Smooth muscle cell (in vitro differentiated cells): ENCODE data around the gene TRIOBP. TPM values are rescaled to one million over a fixed set of nuclear protein-coding genes. Genes with fewer than 3 reads are reported as not detected.

ENCODE experiments used
- DNase-seq: peaks from one replicate; lab custom pipeline; 2025; ENCODE audit not compliant: unreplicated experiment; lab: John Stamatoyannopoulos, UW
- H2AFZ ChIP-seq: fragments of 200-600 bp; sonication (generic); 2 replicates; pipeline ENCODE4 v1.6.0; 2016; ENCODE audit warnings: antibody characterized with exemption, low read depth, mild to moderate bottlenecking
- H3F3A ChIP-seq: fragments of 200-600 bp; sonication (generic); 2 replicates; pipeline ENCODE4 v1.6.0; 2017; ENCODE audit warnings: antibody characterized with exemption, low read depth
- H3K27ac ChIP-seq: fragments of 200-600 bp; sonication (generic); 2 replicates; pipeline ENCODE4 v1.5.1; 2016; ENCODE audit warnings: low read depth, mild to moderate bottlenecking
- H3K27me3 ChIP-seq: fragments of 200-600 bp; sonication (generic); 2 replicates; pipeline ENCODE4 v1.6.1; 2016; ENCODE audit warnings: low read depth, mild to moderate bottlenecking
- H3K36me3 ChIP-seq: fragments of 200-600 bp; sonication (generic); 2 replicates; pipeline ENCODE4 v1.5.1; 2016; ENCODE audit warnings: low read depth
- H3K4me1 ChIP-seq: fragments of 200-600 bp; sonication (generic); 2 replicates; pipeline ENCODE4 v1.5.1; 2016; ENCODE audit warnings: low read depth
- H3K4me2 ChIP-seq: fragments of 200-600 bp; sonication (generic); 2 replicates; pipeline ENCODE4 v1.6.0; 2016; ENCODE audit warnings: mild to moderate bottlenecking
- H3K4me3 ChIP-seq: fragments of 200-600 bp; sonication (generic); 2 replicates; pipeline ENCODE4 v1.5.1; 2016; ENCODE audit warnings: mild to moderate bottlenecking
- H3K79me2 ChIP-seq: fragments of 200-600 bp; sonication (generic); 2 replicates; pipeline ENCODE4 v1.6.0; 2016; ENCODE audit warnings: low read depth, mild to moderate bottlenecking
- H3K9ac ChIP-seq: fragments of 200-600 bp; sonication (generic); 2 replicates; pipeline ENCODE4 v1.6.0; 2016; ENCODE audit warnings: low read depth
- H3K9me3 ChIP-seq: fragments of 200-600 bp; sonication (generic); replicated peaks from 2 replicates; pipeline ENCODE4 v1.5.1; 2016; ENCODE audit warnings: low read depth
- H4K20me1 ChIP-seq: fragments of 200-600 bp; sonication (generic); 2 replicates; pipeline ENCODE4 v1.6.0; 2016; ENCODE audit warnings: low read depth
- WGBS: methylation state at CpG from one replicate; pipeline ENCODE4 v1.1.7; 2016; ENCODE audit warnings: low lambda C conversion rate; 5-methylcytosine and 5-hydroxymethylcytosine counted together
- polyA plus RNA-seq: library from polyadenylated mRNA; unstranded; fragments of >200 nt; fragmentation: Nextera tagmentation; extraction: Ambion mirVana; gene quantifications from 2 replicates; pipeline ENCODE4 v1.2.1, GENCODE V29; 2016
- total RNA-seq: library from RNA; depleted of rRNA; stranded (reverse); fragments of >200 nt; gene quantifications from 2 replicates; pipeline ENCODE4 v1.2.3, GENCODE V29; 2014
- TF ChIP-seq, protein P1 (sequence below): fragments of 200-600 bp; sonication (generic); IDR thresholded peaks from 2 replicates; pipeline ENCODE4 v1.5.1; 2017; ENCODE audit warnings: borderline replicate concordance, mild to moderate bottlenecking, antibody characterized with exemption; ENCODE audit not compliant: insufficient read depth, poor library complexity, severe bottlenecking

The TRIOBP gene
- total and polyA plus RNA-seq, 2 experiments from 2014 or later = 44.6 to 95.8 TPM

DNA sequence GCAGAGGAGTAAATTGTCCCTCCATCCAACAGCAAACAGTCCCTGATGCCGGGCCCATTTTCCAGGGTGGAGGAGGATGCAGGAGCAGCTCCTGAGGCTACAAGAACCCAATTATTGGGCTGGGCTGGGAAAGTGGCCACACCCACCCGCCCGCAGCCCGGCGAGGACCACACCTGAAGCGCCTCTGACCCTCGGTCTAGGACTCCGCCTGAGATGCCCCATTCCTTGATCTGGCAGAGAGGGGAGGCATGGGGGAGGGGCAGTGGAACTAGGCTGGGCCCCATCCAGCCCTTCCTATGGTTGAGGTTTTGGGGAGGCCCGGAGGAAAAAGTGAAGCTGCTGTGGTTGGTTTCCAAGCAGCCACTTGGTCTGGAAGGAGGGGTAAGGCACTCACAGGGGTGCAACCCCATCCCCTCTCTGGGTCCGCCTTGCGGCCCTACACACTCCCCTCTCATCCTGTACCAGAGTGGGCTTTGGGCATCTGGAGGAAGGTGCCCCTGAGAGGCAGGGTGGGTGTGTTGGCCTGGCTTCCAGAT, 23.9 kb upstream of the TRIOBP start:
- no peak for DNase-seq
- H3F3A ChIP-seq = peaks cover 22% of the 10 kb centered on the region
- H3K9me3 ChIP-seq = no peaks in the 10 kb centered on the region
- peaks cover 9% of the 10 kb centered on the region for H4K20me1 ChIP-seq
- H3K27me3 ChIP-seq = no peaks in the 10 kb centered on the region
- H3K4me3 ChIP-seq = no peak overlapping the region
- H3K4me1 ChIP-seq = peaks cover 3% of the 10 kb centered on the region
- no peak overlapping the region for H2AFZ ChIP-seq
- no peaks in the 10 kb centered on the region for H3K36me3 ChIP-seq
- TF ChIP-seq, protein P1, sequence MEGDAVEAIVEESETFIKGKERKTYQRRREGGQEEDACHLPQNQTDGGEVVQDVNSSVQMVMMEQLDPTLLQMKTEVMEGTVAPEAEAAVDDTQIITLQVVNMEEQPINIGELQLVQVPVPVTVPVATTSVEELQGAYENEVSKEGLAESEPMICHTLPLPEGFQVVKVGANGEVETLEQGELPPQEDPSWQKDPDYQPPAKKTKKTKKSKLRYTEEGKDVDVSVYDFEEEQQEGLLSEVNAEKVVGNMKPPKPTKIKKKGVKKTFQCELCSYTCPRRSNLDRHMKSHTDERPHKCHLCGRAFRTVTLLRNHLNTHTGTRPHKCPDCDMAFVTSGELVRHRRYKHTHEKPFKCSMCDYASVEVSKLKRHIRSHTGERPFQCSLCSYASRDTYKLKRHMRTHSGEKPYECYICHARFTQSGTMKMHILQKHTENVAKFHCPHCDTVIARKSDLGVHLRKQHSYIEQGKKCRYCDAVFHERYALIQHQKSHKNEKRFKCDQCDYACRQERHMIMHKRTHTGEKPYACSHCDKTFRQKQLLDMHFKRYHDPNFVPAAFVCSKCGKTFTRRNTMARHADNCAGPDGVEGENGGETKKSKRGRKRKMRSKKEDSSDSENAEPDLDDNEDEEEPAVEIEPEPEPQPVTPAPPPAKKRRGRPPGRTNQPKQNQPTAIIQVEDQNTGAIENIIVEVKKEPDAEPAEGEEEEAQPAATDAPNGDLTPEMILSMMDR = no peak
- H3K27ac ChIP-seq = no peak overlapping the region
- no peak overlapping the region for H3K9ac ChIP-seq
- peaks cover 19% of the 10 kb centered on the region for H3K79me2 ChIP-seq
- no peak overlapping the region for H3K4me2 ChIP-seq
- 89% methylated on average over 11 of the region's 11 CpGs for WGBS

DNA sequence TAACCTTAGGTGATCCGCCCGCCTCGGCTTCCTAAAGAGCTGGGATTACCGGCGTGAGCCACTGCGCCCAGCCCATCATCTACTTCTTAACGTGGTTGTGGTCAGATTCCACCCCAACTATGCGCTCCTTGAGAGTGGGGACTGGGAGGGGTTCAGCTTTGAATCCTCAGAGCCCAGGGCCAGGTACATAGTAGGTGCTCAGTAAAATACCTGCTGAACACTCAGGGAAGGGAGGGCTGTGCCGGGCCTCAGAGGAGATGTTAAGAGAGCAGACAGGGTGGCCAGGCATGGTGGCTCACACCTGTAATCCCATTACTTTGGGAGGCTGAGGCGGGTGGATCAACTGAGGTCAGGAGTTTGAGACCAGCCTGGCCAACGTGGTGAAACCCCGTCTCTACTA, 22.6 kb upstream of the TRIOBP start:
- H3K9ac ChIP-seq = no peak overlapping the region
- H3K27ac ChIP-seq = peak overlapping the region; percentile 92
- H3K4me3 ChIP-seq = no peak overlapping the region
- peaks cover 28% of the 10 kb centered on the region for H3F3A ChIP-seq
- H3K36me3 ChIP-seq = no peaks in the 10 kb centered on the region
- WGBS = 93% methylated on average over 12 of the region's 12 CpGs
- no peaks in the 10 kb centered on the region for H3K27me3 ChIP-seq
- no peak for DNase-seq
- peak overlapping the region; percentile 35 for H3K4me2 ChIP-seq
- TF ChIP-seq, protein P1 = no peak
- peaks cover 21% of the 10 kb centered on the region for H4K20me1 ChIP-seq
- H3K79me2 ChIP-seq = peaks cover 23% of the 10 kb centered on the region
- H2AFZ ChIP-seq = no peak overlapping the region
- H3K9me3 ChIP-seq = no peaks in the 10 kb centered on the region
- H3K4me1 ChIP-seq = peaks cover 3% of the 10 kb centered on the region

DNA sequence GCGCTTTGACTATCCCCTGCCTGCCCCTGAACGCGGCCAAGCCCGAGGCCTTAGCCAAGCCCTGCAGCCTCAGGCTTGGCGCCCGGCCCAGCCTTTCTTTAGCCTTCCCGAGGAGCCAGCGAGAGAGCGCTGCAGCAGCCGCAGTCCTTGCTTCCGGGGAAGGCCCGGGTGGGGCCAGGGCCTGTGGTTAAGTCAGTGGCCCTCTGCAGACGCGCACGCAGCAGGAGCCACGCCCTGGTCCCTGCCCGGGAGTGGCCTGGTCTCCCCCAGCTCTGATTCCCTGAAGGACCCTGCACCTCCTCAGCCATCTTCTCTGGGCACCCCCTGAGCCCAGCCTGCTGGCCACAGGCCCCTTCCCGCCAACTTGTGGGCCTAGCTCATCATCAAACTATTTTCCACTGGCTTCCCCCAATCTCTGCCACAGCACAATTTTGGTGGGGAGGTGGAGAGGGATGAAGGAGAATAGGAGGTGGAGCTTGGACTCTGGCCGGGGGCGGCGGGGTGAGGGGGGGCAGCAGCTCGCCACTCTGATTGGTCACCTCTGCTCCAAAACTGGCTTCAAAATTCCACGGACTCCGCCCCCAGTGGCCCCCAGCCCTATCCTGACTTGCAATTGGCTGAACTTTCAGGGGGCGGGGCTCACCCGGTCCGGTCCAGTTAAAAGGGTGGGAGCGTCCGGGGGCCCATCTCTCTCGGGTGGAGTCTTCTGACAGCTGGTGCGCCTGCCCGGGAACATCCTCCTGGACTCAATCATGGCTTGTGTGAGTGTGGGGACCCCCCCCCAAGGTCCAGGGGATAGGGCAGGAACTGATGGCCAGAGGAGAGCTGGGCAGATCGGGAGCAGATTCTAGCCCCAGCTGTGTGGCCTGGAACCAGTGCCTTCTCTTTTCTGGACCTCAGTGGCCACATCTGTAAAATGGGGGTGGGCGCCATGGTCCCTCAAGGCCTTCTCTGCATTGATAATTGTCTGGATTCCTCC, 21.6 kb upstream of the TRIOBP start, which contains the start of gene LGALS1:
Gene LGALS1, plus strand, starts transcription at position 686 of the 979 bp plus-strand sequence. Its CDS starts 67 bp downstream, at position 753.
- peaks cover 23% of the 10 kb centered on the region for H3K79me2 ChIP-seq
- H3K4me2 ChIP-seq = peak within 1 kb of the TSS; percentile 97
- TF ChIP-seq, protein P1 = no peak
- no peaks in the 10 kb centered on the region for H3K9me3 ChIP-seq
- peak; percentile 89 for DNase-seq
- peaks cover 38% of the 10 kb centered on the region for H3F3A ChIP-seq
- H3K27ac ChIP-seq = peak within 1 kb of the TSS; percentile 92
- WGBS = 23% methylated on average over 34 of the region's 34 CpGs
- H3K4me3 ChIP-seq = peak within 1 kb of the TSS; percentile 74
- no peak within 1 kb of the TSS for H2AFZ ChIP-seq
- no peaks in the 10 kb centered on the region for H3K27me3 ChIP-seq
- no peaks in the 10 kb centered on the region for H3K36me3 ChIP-seq
- H4K20me1 ChIP-seq = peaks cover 31% of the 10 kb centered on the region
- H3K4me1 ChIP-seq = peaks cover 3% of the 10 kb centered on the region
- H3K9ac ChIP-seq = peak within 1 kb of the TSS; percentile 93
